Neutrophil (primary cell): Measurements from ENCODE around the gene LIPE.

Experiments used
- H3K27ac ChIP-seq: fragments of 200-600 bp; sonication (generic); 2 replicates; pipeline ENCODE4 v1.5.1; 2016; ENCODE audit warnings: mild to moderate bottlenecking, moderate library complexity
- H3K27me3 ChIP-seq: fragments of 200-600 bp; sonication (generic); 2 replicates; pipeline ENCODE4 v1.6.0; 2016; ENCODE audit warnings: mild to moderate bottlenecking
- H3K36me3 ChIP-seq: fragments of 200-600 bp; sonication (generic); 2 replicates; pipeline ENCODE4 v1.5.1; 2017
- H3K4me1 ChIP-seq, 2 experiments: fragments of 200-600 bp in 1 of 2; sonication (generic) in 1 of 2; 1 replicate in 1 of 2; 2 replicates in 1 of 2; pipeline versions ENCODE4 v1.5.1 to v1.6.1; 2013 to 2016; ENCODE audit warnings: low read depth in 1 of 2, low read length in 1 of 2, mild to moderate bottlenecking in 1 of 2, moderate library complexity in 1 of 2; ENCODE audit not compliant: control insufficient read depth in 1 of 2, insufficient read depth in 1 of 2
- H3K4me3 ChIP-seq, 2 experiments: fragments of 200-600 bp in 1 of 2; sonication (generic) in 1 of 2; 1 replicate in 1 of 2; 2 replicates in 1 of 2; pipeline ENCODE4 v1.5.1; 2013 to 2016; ENCODE audit warnings: low read depth in 1 of 2, low read length in 1 of 2, mild to moderate bottlenecking in 1 of 2, moderate library complexity in 1 of 2
- H3K9me3 ChIP-seq: fragments of 200-600 bp; sonication (generic); 2 replicates; pipeline ENCODE4 v1.5.1; 2016
- CTCF ChIP-seq: fragments of 200-600 bp; sonication (generic); IDR thresholded peaks from 2 replicates; pipeline ENCODE4 v1.5.1; 2016; ENCODE audit warnings: antibody characterized with exemption

LIPE gene

GRCh38 chr19:42355896-42356295 is 71.3 kb downstream of the LIPE start:
- Histone ChIP-seq H3K9me3 (no peaks in the 10 kb centered on the region), H3K36me3 (peaks cover 13% of the 10 kb centered on the region), H3K4me1 (no peaks in the 10 kb centered on the region), H3K4me3 (no peak overlapping the region), H3K27ac (no peak overlapping the region), H3K27me3 (no peaks in the 10 kb centered on the region)
- no peak for TF ChIP-seq CTCF

- H3K36me3 ChIP-seq = peaks cover 12% of the 10 kb centered on the region
- H3K9me3 ChIP-seq = no peaks in the 10 kb centered on the region
- H3K4me1 ChIP-seq = no peaks in the 10 kb centered on the region
- H3K27me3 ChIP-seq = no peaks in the 10 kb centered on the region
- no peak overlapping the region for H3K27ac ChIP-seq
- no peak for TF ChIP-seq CTCF
- no peak overlapping the region for H3K4me3 ChIP-seq
Measured at GRCh38 chr19:42353341-42354015, 73.7 kb downstream of the LIPE start.

GRCh38 chr19:42352301-42353259 is 74.6 kb downstream of the LIPE start:
- peaks cover 1 to 2% of the 10 kb centered on the region in 2 experiments for H3K4me1 ChIP-seq
- no peak overlapping the region for H3K27ac ChIP-seq
- H3K27me3 ChIP-seq = no peaks in the 10 kb centered on the region
- peaks cover 12% of the 10 kb centered on the region for H3K36me3 ChIP-seq
- H3K9me3 ChIP-seq = no peaks in the 10 kb centered on the region
- H3K4me3 ChIP-seq = no peak overlapping the region
- TF ChIP-seq CTCF = no peak
